Body of pancreas (tissue), 4 donors: ENCODE measurements around the gene CS.

Experiments used
- POLR2A ChIP-seq, 3 donors: fragments of 450-650 bp; IDR thresholded peaks; one replicate each; pipeline ENCODE4 v1.6.1; 2016; ENCODE audit warnings: antibody characterized with exemption in 3 of 3, mild to moderate bottlenecking in 2 of 3
- TF ChIP-seq, protein P1 (sequence below), 7 experiments: fragments of 450-650 bp in 4 of 7; fragments of 200-600 bp in 3 of 7; sonication (generic) in 3 of 7; IDR thresholded peaks; one replicate each; pipeline ENCODE4 v1.5.1; 2016 to 2019; ENCODE audit warnings: antibody characterized with exemption in 7 of 7

DNA sequence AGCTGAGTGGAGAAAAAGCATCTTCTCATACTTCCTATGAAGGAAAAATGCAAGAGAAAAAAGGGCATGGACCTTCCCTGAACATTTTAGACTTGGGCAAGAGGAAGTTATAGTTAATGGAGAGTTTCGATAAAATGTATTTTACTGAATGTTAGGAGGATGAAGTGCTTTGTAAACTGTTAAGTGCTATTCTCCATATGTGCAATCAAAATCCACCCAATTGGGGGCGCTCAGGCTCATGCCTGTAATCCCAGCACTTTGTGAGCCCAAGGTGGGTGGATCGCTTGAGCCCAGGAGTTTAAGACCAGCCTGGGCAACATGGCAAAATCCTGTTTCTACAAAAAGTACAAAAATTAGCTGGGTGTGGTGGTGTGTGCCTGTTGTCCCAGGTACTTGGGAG is 17.5 kb upstream of the CS start:
- TF ChIP-seq POLR2A (IDR thresholded peaks at IDR 0.05), result no peak
- TF ChIP-seq, protein P1, sequence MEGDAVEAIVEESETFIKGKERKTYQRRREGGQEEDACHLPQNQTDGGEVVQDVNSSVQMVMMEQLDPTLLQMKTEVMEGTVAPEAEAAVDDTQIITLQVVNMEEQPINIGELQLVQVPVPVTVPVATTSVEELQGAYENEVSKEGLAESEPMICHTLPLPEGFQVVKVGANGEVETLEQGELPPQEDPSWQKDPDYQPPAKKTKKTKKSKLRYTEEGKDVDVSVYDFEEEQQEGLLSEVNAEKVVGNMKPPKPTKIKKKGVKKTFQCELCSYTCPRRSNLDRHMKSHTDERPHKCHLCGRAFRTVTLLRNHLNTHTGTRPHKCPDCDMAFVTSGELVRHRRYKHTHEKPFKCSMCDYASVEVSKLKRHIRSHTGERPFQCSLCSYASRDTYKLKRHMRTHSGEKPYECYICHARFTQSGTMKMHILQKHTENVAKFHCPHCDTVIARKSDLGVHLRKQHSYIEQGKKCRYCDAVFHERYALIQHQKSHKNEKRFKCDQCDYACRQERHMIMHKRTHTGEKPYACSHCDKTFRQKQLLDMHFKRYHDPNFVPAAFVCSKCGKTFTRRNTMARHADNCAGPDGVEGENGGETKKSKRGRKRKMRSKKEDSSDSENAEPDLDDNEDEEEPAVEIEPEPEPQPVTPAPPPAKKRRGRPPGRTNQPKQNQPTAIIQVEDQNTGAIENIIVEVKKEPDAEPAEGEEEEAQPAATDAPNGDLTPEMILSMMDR (IDR thresholded peaks at IDR 0.05), result no peak
